DMS 273 (cell line): ENCODE measurements around the gene BRSK2.
"Not testable (repeated sequence)": the region's sequence is repeated elsewhere in the genome, so short reads cannot be mapped to it uniquely, and the experiment has no call there.

Experiments used
- DNase-seq: peaks from one replicate; lab custom pipeline; 2025; ENCODE audit not compliant: unreplicated experiment; lab: John Stamatoyannopoulos, UW

Gene BRSK2

DNA sequence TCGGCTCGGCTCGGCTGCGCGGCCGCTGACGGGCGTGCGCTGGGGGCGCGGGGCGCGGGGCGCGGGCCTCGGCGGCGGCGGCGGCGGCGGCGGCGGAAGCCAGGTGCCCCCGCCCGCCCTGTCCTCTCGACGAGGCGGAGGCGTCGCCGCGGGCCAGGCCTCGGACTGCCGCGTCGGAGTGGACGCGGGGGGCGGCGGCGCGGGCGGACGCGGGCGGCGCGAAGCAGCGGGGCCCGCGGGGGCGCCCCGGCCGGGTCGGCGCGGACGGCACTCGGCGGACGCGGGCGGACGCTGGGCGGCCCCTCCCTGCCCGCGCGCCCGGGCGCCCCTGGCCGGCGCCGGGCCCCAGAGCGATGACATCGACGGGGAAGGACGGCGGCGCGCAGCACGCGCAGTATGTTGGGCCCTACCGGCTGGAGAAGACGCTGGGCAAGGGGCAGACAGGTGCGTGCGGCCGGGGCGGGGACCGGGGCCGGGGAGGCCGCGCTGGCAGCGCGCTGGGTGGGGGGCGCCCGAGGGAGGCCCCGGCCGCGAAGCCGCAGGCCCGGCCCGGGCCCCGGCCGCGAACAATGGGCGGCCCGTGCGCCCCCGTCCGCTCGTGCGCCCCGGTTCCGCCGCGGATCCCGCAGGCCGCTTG lies at the start of gene BRSK2:
Gene BRSK2 (plus strand): TSS at position 3 of the 637 bp plus-strand sequence. CDS start 351 bp downstream, at position 354.
- DNase-seq, result peak; percentile 53

GRCh38 chr11:1340111-1340510 lies 49.6 kb upstream of the BRSK2 start:
- no peak for DNase-seq

DNA sequence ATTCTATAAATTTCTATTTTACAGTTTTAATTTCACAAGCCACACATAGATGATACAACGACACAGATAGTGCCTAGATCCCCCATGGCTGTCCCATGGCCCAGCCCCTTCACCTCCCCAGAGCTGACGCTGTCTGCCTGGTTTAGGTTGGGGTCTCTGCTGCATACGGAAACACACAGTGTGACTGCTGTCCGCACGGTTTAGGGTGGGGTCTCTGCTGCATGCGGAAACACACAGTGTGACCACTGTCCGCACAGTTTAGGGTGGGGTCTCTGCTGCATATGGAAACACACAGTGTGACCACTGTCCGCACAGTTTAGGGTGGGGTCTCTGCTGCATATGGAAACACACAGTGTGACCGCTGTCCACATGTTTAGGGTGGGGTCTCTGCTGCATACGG lies 48.5 kb upstream of the BRSK2 start:
- not testable (repeated sequence) for DNase-seq

DNA sequence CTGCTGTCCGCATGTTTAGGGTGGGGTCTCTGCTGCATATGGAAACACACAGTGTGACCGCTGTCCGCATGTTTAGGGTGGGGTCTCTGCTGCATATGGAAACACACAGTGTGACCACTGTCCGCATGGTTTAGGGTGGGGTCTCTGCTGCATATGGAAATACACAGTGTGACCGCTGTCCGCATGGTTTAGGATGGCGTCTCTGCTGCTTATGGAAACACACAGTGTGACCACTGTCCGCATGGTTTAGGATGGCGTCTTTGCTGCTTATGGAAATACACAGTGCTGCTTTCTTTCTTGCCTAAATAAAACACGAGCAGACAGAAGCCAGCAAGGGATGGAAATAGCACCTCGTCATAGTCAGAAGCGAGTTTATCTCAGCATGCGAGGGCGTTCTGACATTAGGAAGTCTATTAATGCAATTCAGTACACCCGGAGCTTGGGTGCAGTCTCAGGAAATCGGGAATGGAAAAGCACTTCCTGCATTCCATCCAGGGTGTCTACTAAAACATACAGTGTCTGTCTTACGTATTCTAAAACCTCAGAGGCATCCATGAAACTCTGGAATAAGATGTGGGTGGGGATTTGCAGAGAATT lies 47.7 kb upstream of the BRSK2 start:
- DNase-seq, result peak; percentile 25

DNA sequence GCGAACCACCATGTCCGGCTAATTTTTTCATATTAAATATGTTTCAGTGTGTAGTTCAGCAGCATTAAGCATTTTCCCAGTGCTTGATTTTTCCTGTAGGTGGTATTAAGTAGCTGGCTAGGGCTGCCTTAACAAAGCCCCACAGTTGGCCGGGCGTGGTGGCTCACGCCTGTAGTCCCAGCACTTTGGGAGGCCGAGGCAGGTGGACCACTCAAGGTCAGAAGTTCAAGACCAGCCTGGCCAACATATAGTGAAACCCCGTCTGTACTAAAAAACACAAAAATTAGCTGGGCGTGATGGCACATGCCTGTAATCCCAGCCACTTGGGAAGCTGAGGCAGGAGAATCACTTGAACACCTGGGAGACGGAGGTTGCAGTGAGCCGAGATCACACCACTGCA lies 46.8 kb upstream of the BRSK2 start:
- no peak for DNase-seq

DNA sequence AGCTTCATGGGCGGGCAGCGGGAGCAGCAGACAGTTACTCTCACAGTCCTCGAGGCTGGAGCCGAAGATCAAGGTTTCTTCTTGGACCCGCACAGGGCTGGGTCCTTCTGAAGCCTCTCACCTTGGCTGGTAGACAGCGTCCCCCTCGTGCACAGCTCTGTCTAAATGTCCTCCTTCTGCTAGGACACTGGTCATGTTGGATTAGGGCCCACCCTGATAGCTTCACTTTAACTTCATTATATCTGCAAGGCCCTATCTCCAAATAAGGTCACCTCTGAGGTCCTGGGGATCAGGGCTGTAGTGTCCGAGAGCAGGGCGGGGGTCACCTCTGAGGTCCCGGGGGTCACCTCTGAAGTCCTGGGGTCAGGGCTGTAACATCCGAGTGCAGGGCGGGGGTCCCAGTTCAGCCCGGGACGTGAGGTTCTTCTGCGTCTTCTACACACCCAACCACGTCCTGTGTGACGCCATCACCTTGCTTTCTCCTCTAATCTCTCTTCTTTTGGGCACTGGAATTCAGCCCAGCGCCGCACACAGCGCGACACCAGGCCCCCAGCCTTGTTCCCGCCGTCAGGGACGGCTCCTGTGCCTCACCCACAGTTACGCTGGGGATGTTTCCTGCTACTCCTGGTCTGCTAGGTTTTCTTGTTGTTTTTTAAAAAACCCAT lies 46.2 kb upstream of the BRSK2 start:
- no peak for DNase-seq

DNA sequence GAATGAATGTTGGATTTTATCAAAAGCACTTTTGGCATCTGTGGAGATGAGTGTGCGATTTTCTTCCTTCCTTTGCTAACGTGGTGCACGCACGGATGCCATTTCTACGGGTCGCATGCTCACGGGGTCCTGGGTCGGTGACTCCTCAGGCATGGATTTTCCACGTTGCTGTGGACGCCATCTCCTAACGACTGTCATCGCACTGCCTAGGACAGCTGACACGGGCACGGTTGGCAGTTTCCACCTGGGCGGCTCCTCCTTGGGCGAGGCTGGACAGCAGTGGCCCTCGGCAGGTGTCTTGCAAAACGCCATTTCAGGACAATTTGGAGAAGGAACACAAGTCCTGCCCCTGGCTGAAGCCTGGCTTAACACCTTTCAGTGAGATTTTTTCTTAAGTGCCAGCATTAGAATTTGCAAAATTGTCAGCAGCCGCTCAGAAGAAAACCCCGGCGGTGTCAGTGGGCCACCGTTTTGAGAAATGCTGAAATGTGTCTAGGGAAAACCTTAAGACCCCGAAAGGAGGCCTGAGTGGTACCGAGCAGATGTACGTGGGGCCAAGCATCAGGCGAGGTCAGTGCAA lies 45.6 kb upstream of the BRSK2 start:
- DNase-seq, result no peak

GRCh38 chr11:1345737-1346513 lies 43.8 kb upstream of the BRSK2 start:
- DNase-seq, result no peak

DNA sequence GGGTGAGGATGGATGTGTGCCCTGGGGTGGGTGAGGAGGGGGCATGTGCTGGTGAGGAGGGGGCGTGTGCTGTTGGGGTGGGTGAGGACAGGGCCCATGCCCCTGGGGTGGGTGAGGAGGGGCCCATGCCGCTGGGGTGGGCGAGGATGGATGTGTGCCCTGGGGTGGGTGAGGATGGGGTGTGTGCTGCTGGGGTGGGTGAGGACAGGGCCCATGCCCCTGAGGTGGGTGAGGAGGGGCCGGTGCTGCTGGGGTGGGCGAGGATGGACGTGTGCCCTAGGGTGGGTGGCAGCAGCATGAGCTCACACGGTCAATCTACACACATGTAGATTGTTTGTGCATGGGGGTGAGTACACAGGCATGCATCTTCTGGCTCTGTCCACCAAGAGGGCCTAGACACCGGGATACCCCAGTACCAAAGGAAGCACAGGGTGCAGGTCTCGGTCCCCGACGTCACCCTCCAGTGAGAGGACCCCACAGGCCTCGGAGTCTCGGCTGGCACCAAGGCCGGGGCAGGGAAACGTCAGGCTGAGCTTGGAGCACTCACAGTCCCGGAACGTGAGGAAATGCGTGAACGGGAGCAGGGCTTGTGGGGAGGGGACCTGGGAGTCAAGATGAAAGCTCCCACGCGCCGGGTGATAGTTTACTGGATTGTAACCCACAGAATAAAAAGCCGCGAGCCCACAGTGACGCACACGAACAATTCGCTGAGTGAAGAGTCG lies 42.9 kb upstream of the BRSK2 start:
- no peak for DNase-seq

GRCh38 chr11:1347411-1347999 lies 42.2 kb upstream of the BRSK2 start:
- not testable (repeated sequence) for DNase-seq

DNA sequence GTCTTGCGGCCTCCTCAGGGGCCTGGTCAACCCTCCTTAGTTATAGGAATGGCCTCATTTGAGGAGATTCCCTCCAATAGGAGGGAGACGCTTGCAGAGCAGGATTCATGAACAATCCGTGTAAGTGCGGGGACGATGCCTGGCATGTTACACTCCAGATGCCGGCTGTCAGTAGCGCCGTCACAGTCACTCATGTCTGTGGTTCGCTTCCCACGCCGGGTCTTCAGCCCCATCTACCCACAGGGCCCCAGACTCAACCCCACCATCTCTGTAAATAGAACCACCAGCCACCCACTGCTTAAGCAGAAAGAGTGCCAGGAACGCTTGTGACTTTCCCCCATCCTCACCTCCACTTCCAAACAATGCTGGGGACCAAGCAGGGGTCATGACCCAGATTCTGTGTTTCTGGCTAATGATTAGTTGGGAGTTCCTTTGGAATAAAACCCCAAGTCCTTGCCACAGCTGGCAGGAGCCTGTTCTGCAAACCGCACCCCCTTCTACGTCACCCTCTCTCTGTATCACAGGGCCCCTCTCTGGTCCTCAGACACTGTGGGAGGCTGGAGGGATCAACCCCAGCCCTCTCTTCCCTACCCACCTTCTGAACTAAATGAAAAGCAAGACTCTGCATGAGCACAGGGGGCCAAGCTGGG lies 41.5 kb upstream of the BRSK2 start:
- no peak for DNase-seq

DNA sequence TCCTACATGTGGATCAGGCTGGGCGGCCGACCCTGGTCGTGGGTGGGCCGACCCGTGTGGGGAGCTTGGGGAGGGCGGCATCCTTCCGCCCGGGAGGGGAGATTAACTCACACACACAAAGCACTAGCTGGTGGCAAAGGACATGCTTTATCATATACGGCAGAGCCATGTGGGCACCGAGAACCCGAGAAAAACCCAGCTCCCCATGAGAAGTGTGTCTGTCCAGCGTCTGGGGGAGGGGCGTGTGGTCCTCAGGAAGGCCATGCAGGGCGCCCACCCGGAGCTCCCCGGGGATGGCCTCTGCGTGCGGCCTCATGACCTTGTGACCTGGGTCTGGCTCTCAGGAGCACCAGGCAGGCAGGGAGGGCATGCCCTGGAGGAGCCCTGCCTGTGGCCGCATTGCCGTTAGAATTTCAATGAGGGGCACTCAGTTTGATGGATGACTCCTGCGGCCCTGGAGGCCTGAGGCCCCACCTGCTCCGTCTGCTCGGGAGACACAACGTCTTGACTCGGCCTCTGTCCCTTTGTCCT lies 40.9 kb upstream of the BRSK2 start:
- DNase-seq, result no peak

- no peak for DNase-seq
Measured at GRCh38 chr11:1349327-1350041, 40.2 kb upstream of the BRSK2 start.

- DNase-seq, result no peak
Measured at GRCh38 chr11:1350086-1350725, 39.5 kb upstream of the BRSK2 start.

DNA sequence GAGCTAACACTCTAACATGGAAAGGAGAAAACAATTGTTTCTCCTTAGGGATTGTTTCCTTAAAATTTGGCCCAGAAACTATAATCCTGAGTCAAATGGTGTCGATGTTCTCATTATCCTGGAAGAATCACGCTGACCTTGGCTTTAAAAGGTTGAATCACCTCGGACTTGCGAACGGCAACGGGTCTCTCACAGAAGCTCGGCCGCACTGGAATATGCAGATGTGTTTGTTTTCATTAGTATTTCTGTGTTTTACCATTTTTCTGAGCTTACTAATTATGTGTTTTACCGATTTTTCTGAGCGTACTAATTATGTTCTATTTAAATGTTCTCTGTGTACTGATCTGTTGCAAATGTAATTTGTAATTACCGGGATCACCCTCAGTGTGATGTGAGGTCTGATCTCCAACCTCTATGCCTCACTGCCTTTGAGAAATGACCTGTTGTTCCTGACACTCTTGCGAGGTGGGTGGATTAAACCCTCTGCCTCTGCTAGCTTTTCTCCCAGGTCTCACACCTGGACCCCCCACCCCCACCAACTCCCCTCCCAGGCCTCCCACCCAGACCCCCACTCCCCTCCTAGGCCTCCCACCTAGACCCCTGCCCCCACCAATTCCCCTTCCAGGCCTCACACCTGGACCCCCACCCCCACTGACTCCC lies 38.3 kb upstream of the BRSK2 start:
- peak; percentile 73 for DNase-seq

- peak; percentile 45 for DNase-seq
Measured at GRCh38 chr11:1352696-1353382, 36.9 kb upstream of the BRSK2 start.

- DNase-seq, result peak; percentile 26
Measured at GRCh38 chr11:1353383-1354124, 36.2 kb upstream of the BRSK2 start.
